ENCODE results near the gene HTR6.

Gene HTR6

DNA sequence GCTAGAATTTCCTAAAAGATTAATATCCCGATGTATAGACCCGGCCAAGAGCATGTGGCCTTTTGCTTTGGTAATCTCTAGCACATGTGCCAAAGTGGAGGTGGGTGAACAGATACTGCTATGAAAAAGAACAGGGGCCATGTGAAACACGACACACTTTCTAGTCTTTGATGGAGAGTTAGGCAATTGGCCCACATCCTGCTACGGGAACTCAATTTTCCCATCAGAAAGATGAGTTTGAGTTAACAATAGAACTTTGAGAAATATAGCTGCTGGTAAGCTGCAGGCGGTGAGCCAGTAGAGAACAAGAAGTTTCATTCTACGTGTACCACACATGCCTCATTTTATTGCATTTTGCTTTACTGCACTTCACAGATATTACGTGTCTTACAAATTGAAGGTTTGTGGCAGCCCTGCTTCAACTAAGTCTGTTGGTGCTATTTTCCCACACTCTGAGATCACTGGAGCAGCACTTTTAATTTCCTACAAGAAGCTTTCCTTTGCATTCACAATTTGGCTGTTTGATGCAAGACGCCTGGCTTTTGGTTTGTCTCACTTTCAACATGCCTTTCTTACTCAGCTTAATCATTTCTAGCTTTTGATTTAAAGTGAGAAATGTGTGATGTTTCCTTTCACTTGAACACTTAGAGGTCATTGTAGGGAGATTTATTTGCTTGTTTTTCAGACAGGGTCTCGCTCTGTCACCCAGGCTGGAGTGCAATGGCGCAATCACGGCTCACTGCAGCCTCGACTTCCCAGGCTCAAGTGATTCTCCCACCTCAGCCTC, 46.3 kb downstream of the HTR6 start:
- FAIRE-seq (peak; percentile 93), DNase-seq (ENCODE audit: extremely low spot score, insufficient read length, low read depth) (peak; percentile 26)

GRCh38 chr1:19712928-19713327, 48.3 kb downstream of the HTR6 start:
- no peak for DNase-seq (ENCODE audit: extremely low spot score, insufficient read length, low read depth)
- FAIRE-seq, result peak; percentile 12

DNA sequence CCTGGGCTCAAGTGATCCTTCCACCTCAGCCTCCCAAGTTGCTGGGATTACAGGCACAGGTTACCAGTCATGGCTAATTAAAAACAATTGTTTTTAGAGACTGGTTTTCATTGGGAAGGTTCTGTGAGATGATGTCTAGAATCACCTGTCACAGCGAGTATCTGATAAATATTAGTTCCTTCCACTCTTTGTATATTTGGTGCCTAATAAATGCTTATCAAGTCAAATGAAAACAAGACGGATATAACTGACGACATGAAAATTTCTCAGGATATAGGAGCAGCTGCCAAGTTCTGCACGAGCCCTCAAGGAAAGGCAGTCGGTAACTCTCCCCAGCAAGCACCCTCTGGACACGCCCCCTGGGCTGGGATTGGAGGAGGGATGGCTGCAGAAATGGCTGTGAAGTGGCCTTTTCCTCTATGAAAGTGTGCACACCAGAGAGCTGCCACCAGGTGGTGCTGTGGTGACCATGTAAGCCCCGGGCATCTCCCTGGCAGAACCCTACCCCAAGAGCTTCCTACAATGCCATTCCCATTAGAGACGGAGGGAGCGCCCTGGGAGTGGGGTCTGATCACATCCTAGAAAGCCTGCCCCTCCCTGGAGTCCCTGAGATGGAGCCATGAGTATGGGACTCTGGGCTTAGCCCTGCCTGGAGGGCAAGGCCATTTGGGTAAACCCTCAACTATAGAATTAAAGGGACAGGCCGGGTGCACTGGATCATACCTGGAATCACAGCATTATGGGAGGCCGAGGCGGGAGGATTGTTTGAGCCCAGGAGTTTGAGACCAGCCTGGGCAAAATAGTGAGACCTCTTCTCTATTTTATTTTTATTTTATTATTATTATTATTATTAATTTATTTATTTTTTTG, 50.9 kb downstream of the HTR6 start:
- DNase-seq (ENCODE audit: extremely low spot score, insufficient read length, low read depth), result peak; percentile 70
- peak; percentile 87 for FAIRE-seq

DNA sequence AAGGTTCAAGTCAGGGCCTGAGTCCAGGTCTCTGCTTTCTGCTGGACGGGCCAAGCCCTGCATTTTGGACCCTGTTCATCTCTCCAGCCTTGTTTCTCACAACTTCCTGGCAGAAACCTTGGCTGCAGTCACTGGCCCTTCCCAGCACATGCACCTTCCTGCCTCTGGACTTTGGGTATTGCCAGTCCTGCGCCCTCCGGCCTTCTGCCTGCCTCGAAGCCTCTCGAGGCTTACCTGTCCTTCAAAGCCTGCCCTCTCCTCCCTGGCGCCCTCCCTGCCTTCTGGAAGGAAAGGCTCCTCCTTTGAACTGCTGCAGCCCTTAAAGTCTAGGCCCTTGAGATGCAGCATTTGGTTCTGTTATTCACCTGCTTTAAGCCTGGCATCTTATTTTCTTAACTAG, 52.8 kb downstream of the HTR6 start:
- FAIRE-seq, result no peak

DNA sequence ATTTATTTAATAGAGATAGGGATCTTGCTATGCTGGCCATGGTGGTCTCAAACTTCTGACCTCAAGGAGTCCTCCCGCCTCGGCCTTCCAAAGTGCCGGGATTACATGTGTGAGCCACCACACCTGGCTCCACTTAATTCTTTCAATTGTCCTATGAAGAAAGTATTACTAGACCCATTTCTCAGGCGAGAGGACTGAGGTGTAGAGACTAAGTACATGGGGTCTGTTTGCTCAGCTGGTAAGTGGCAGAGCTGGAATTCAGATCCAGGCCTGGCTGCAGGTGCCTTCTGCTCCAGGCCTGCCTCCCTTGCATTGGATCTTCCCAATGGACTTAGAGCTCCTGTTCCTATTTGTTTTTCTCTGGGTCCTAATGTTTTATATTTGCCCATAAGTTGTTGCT, 55.5 kb downstream of the HTR6 start:
- no peak for DNase-seq (ENCODE audit: extremely low spot score, insufficient read length, low read depth)
- FAIRE-seq, result no peak

More for the DNA sequence above, 52.8 kb downstream of the HTR6 start:
- DNase-seq (ENCODE audit: extremely low spot score, insufficient read length, low read depth), result no peak

DNA sequence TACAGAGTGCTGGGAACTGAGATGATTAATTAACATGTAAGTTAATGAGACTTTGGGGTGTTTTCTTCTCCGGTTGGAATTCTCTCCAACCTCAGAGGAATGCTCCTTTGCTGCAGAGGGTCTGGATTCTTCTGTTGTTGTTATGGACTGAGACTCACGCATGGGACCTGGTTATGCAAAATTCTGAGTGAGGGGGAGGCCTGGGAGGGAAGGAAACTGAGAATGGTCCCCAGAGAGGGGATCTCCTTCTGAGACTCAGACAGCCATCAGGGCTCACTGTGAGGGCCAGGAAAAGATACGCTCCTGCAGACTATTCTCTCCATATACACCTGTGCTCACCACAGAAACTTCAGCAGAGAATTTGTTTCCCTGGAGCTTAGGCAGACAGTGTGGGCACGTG, 56.3 kb downstream of the HTR6 start:
- no peak for FAIRE-seq
- DNase-seq (ENCODE audit: extremely low spot score, insufficient read length, low read depth), result no peak

- FAIRE-seq (no peak), DNase-seq (ENCODE audit: extremely low spot score, insufficient read length, low read depth) (no peak)
These were observed 59.2 kb downstream of the HTR6 start for GRCh38 chr1:19723874-19724273.

DNA sequence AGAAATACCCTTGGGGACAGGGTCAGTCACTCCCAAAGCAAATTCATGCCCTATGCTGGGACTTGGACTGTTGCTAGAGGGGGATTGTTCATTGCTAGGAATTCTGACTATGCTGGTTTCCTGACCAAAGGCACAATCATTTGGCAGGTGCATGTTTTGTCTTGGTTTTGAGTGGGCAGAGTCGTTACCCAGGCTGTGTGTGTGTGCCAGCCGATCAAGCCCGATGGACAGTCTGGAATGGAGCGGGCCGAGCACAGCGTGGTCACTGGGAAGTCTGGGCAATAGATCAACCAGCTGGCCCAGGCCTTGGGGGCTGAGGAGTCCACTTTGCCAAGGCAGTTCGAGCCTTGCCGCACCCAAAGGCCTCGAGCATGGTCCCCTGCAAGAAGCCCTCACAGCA, 60.9 kb downstream of the HTR6 start:
- DNase-seq (ENCODE audit: extremely low spot score, insufficient read length, low read depth) (no peak), FAIRE-seq (no peak)

GRCh38 chr1:19728413-19729145, 63.9 kb downstream of the HTR6 start:
- DNase-seq (ENCODE audit: extremely low spot score, insufficient read length, low read depth) (no peak), FAIRE-seq (no peak)

DNA sequence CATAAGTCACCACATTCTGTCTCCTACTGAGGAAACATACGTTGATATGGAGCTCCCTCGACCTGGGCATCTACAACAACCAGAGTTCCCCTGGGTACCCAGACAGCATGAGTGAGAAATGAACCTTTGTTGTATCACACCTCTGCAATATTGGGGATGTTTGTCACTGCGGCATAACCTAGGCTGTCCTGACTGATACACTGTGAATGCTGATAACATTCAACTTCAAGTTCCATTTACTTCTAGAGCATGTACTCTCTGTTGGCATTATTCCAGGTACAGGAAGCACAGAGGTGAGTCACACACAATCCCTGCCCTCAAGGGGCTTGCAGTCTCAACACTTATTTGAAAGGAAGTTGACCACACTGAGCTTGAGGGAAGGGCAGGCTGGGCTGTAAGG, 65.6 kb downstream of the HTR6 start:
- FAIRE-seq (no peak), DNase-seq (ENCODE audit: extremely low spot score, insufficient read length, low read depth) (no peak)
